Natural killer cell treated with Interleukin-12 subunit alpha and Interleukin-12 subunit beta and Interleukin-15 and Interleukin-18, amount 100 ng/mL, for 72 hours (primary cell): ENCODE data around the gene FAM120A. TPM values are rescaled to one million over a fixed set of nuclear protein-coding genes. Genes with fewer than 3 reads are reported as not detected.
A peak's percentile ranks its signal among the peaks of the same experiment; 100 is the strongest.
"Not testable (repeated sequence)": the region's sequence is repeated elsewhere in the genome, so short reads cannot be mapped to it uniquely, and the experiment has no call there.

ENCODE experiments used
- ATAC-seq, 2 donors: fragments of 150-1000 bp; cut with Tn5 transposase in 1 of 2; sonication (Bioruptor Pico), chemical (Tn5 transposase) in 1 of 2; 2 replicates each; pipeline ENCODE4 v1.10.0; 2021
- DNase-seq: peaks from one replicate; pipeline ENCODE4 v3.0.0; 2022; ENCODE audit warnings: low spot score
- H3K27ac Mint-ChIP-seq, 2 donors: 1 replicate in 1 of 2; 2 replicates in 1 of 2; pipeline ENCODE4 v1.8.0; 2022; ENCODE audit warnings: mixed read lengths in 2 of 2, mild to moderate bottlenecking in 1 of 2, moderate library complexity in 1 of 2
- H3K27me3 Mint-ChIP-seq, 2 donors: 1 replicate in 1 of 2; 2 replicates in 1 of 2; pipeline ENCODE4 v1.8.0; 2022; ENCODE audit warnings: mixed read lengths in 2 of 2
- H3K36me3 Mint-ChIP-seq: one replicate; pipeline ENCODE4 v1.8.0; 2022; ENCODE audit warnings: mixed read lengths
- H3K4me1 Mint-ChIP-seq, 2 donors: 1 replicate in 1 of 2; 2 replicates in 1 of 2; pipeline ENCODE4 v1.8.0; 2022; ENCODE audit warnings: low read depth in 2 of 2, mixed read lengths in 2 of 2, mild to moderate bottlenecking in 1 of 2
- H3K4me3 Mint-ChIP-seq: one replicate; pipeline ENCODE4 v1.8.0; 2022; ENCODE audit warnings: mixed read lengths
- H3K9me3 Mint-ChIP-seq: 2 replicates; pipeline ENCODE4 v1.8.0; 2022; ENCODE audit warnings: mixed read lengths
- total RNA-seq, 2 donors: library from RNA; stranded (reverse); gene quantifications; one replicate each; pipeline ENCODE4 v1.2.3, GENCODE V29; 2022

The FAM120A gene
- total RNA-seq, 2 donors from 2014 or later, result 138 to 154 TPM

GRCh38 chr9:93492327-93492726, 40.8 kb downstream of the FAM120A start:
- no peaks in the 10 kb centered on the region for H3K27me3 Mint-ChIP-seq
- no peak for ATAC-seq

DNA sequence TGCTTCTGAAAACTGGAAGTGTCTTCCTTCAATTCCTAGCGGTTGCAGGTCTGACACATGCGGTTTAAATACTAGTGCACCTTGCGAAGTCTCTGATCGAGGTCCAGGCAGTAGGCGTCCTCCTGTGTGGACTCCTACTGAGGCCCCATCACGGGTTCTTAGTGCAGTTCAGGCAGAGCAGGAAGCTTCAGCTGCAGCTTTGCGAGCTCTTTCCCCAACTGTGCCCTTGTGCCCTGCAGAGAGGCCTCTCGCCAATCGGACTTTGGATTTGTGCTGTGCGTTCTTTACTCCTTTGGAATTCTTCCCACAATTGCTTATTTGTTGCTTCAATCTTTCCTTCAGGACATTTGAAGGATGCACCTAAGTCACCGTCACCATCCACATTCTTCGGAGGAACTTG, 42.5 kb downstream of the FAM120A start:
- no peaks in the 10 kb centered on the region for H3K9me3 Mint-ChIP-seq
- H3K27ac Mint-ChIP-seq, result no peak overlapping the region
- ATAC-seq (no peak), DNase-seq (no peak)
- H3K36me3 Mint-ChIP-seq, result peaks cover 11% of the 10 kb centered on the region
- H3K4me1 Mint-ChIP-seq, result peaks cover 25 to 33% of the 10 kb centered on the region in 2 donors
- no peak overlapping the region for H3K4me3 Mint-ChIP-seq
- no peaks in the 10 kb centered on the region for H3K27me3 Mint-ChIP-seq

More at GRCh38 chr9:93492327-93492726, 40.8 kb downstream of the FAM120A start:
- no peak for DNase-seq
- Mint-ChIP-seq H3K4me1 (peaks cover 38 to 41% of the 10 kb centered on the region in 2 donors), H3K9me3 (no peaks in the 10 kb centered on the region), H3K4me3 (no peak overlapping the region), H3K36me3 (peaks cover 19% of the 10 kb centered on the region), H3K27ac (peak overlapping the region in 1 of 2 donors; percentile 47)

GRCh38 chr9:93496285-93496684, 44.8 kb downstream of the FAM120A start:
- Mint-ChIP-seq H3K4me3 (no peak overlapping the region), H3K36me3 (peaks cover 22% of the 10 kb centered on the region), H3K9me3 (no peaks in the 10 kb centered on the region), H3K27ac (peak overlapping the region in 1 of 2 donors; percentile 10), H3K27me3 (no peaks in the 10 kb centered on the region), H3K4me1 (peaks cover 43 to 45% of the 10 kb centered on the region in 2 donors)
- no peak for ATAC-seq
- DNase-seq, result no peak

DNA sequence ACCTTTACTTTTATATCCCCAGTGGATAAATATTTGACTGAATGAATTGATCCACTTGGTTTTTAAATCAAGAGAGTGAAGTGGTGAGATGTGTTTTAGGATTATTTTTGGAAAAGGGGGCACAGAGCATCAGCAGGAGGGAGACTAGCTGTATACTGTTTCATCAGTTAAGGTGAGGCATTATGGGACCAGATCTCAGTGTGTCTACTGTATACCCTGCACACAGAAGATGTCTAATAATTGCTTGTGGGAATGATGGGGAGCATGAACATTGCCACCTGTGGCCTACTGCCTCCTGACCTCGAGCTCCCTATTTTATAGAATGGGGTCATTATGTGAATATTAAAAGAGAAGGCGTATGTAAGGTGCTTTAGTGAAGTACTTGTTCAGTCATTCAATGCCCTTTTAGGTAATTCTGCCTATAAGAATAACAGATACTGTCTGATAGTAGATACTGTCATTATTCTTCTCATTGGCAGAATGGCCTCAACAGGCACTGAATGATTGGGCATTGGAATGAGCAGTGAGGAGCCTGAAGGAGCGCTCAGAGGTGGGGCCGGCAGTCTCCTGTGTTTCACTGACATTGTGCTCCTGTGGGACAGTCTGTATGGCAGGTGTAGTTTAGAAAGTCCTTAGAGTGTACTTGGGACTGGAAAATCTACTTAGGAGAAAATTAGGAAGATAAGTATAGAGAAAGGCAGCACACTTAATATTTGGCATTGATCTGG, 49.2 kb downstream of the FAM120A start:
- no peak for ATAC-seq
- Mint-ChIP-seq H3K9me3 (no peaks in the 10 kb centered on the region), H3K27ac (peak overlapping the region; percentile 83 to 94), H3K27me3 (no peaks in the 10 kb centered on the region), H3K4me1 (peaks cover 49 to 60% of the 10 kb centered on the region in 2 donors), H3K4me3 (peak overlapping the region; percentile 88), H3K36me3 (peaks cover 35% of the 10 kb centered on the region)
- DNase-seq, result no peak

GRCh38 chr9:93501406-93501805, 49.9 kb downstream of the FAM120A start:
- Mint-ChIP-seq H3K36me3 (peaks cover 38% of the 10 kb centered on the region), H3K27me3 (no peaks in the 10 kb centered on the region), H3K4me1 (peaks cover 51 to 58% of the 10 kb centered on the region in 2 donors), H3K9me3 (no peaks in the 10 kb centered on the region), H3K4me3 (peak overlapping the region; percentile 88), H3K27ac (peak overlapping the region; percentile 83 to 94)
- ATAC-seq (no peak), DNase-seq (no peak)

GRCh38 chr9:93503381-93503780, 51.9 kb downstream of the FAM120A start:
- peaks cover 67 to 68% of the 10 kb centered on the region in 2 donors for H3K4me1 Mint-ChIP-seq
- H3K36me3 Mint-ChIP-seq, result peaks cover 37% of the 10 kb centered on the region
- H3K9me3 Mint-ChIP-seq, result no peaks in the 10 kb centered on the region
- no peak for ATAC-seq
- no peaks in the 10 kb centered on the region for H3K27me3 Mint-ChIP-seq
- DNase-seq, result no peak
- peak overlapping the region; percentile 88 to 99 for H3K27ac Mint-ChIP-seq
- H3K4me3 Mint-ChIP-seq, result peak overlapping the region; percentile 56

GRCh38 chr9:93505541-93506132, 54.2 kb downstream of the FAM120A start:
- ATAC-seq, result no peak
- Mint-ChIP-seq H3K27me3 (no peaks in the 10 kb centered on the region), H3K36me3 (peaks cover 27% of the 10 kb centered on the region), H3K9me3 (no peaks in the 10 kb centered on the region), H3K4me1 (peaks cover 70 to 71% of the 10 kb centered on the region in 2 donors), H3K4me3 (peak overlapping the region; percentile 40), H3K27ac (peak overlapping the region; percentile 88 to 99)
- DNase-seq, result no peak

- DNase-seq (no peak), ATAC-seq (no peak)
- Mint-ChIP-seq H3K9me3 (no peaks in the 10 kb centered on the region), H3K27me3 (no peaks in the 10 kb centered on the region), H3K27ac (peak overlapping the region; percentile 37 to 58), H3K36me3 (peaks cover 17% of the 10 kb centered on the region), H3K4me1 (peaks cover 78 to 79% of the 10 kb centered on the region in 2 donors), H3K4me3 (no peak overlapping the region)
Observed at GRCh38 chr9:93507768-93508167, 56.3 kb downstream of the FAM120A start.

GRCh38 chr9:93508207-93508606, 56.7 kb downstream of the FAM120A start:
- Mint-ChIP-seq H3K4me3 (no peak overlapping the region), H3K27me3 (no peaks in the 10 kb centered on the region), H3K9me3 (no peaks in the 10 kb centered on the region), H3K36me3 (peaks cover 17% of the 10 kb centered on the region), H3K27ac (peak overlapping the region; percentile 37 to 58), H3K4me1 (peaks cover 79% of the 10 kb centered on the region in 2 donors)
- ATAC-seq, result no peak
- DNase-seq, result no peak

DNA sequence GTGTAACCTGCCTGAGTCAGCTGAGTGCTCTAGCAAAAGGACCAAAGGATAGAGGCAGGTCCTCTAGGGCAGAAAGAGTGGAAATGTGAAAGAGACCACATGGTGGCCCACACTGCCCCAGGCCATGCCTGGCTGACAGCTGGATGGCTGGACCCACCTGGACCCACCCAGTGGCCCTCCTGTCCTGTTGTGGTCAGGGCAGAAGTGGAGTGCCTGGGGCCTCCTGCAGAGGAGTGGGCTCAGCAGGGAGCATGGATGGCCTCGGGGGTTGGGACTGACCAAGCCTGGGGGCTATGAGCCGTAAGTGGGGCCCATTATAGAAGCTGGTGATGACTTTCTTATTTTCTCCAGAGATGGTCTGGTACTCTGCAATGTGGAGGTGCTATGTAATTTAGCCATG, 57.6 kb downstream of the FAM120A start:
- Mint-ChIP-seq H3K4me3 (no peak overlapping the region), H3K9me3 (no peaks in the 10 kb centered on the region), H3K36me3 (peaks cover 13% of the 10 kb centered on the region), H3K4me1 (peaks cover 77 to 82% of the 10 kb centered on the region in 2 donors), H3K27ac (peak overlapping the region; percentile 37 to 58), H3K27me3 (no peaks in the 10 kb centered on the region)
- DNase-seq (no peak), ATAC-seq (no peak)

DNA sequence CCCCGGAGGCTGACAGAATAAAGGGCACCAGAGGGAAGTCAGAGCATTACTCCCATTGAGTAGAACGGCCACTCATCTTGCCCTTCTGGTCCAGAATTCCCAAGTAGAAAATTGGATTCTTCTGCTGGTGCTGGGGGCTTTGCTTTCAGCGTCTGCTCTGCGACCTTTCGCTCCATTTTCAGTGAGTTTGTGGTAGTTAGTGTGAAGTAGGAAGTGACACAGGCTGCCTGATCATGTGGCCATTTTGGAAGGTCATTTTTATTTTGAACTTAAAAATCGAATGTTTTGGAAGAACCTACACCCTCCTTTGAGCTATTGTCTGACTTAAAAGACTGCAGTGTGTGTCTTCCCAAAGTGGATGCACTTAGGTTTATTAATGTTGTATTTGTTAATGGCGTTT, 58.6 kb downstream of the FAM120A start:
- no peak for DNase-seq
- H3K36me3 Mint-ChIP-seq, result peaks cover 13% of the 10 kb centered on the region
- no peaks in the 10 kb centered on the region for H3K27me3 Mint-ChIP-seq
- no peaks in the 10 kb centered on the region for H3K9me3 Mint-ChIP-seq
- peaks cover 69 to 72% of the 10 kb centered on the region in 2 donors for H3K4me1 Mint-ChIP-seq
- no peak for ATAC-seq
- peak overlapping the region; percentile 56 for H3K4me3 Mint-ChIP-seq
- peak overlapping the region; percentile 72 to 91 for H3K27ac Mint-ChIP-seq

DNA sequence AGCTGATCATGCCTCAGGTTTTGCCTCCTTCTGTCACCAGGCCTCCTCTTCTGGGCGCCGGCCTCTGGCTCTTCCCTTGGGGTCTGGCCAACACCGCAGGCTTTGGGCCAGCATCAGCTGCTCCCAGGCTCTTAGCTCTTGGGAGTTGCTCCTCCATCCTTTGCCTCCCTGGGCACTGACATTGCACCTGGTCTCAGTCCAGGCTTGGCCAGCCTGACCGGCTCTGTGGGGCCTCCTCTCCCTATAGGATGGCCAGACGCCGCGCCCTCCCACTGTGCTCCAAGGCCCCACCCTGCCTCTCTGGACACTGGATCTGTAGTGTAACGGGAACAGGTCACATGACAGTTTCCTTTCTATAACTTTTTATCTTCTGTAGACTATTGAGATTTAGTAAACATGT, 59.7 kb downstream of the FAM120A start:
- not testable (repeated sequence) for H3K9me3 Mint-ChIP-seq, ATAC-seq, H3K27me3 Mint-ChIP-seq, DNase-seq, H3K36me3 Mint-ChIP-seq
- Mint-ChIP-seq H3K27ac (peak overlapping the region; percentile 72 to 91), H3K4me3 (peak overlapping the region; percentile 46), H3K4me1 (peaks cover 59 to 60% of the 10 kb centered on the region in 2 donors)

- DNase-seq, H3K27me3 Mint-ChIP-seq, H3K9me3 Mint-ChIP-seq, H3K36me3 Mint-ChIP-seq: not testable (repeated sequence)
- H3K4me1 Mint-ChIP-seq, result peaks cover 51 to 54% of the 10 kb centered on the region in 2 donors
- H3K27ac Mint-ChIP-seq, result peak overlapping the region; percentile 72 to 91
- peak; percentile 75 to 80 for ATAC-seq
- H3K4me3 Mint-ChIP-seq, result peak overlapping the region; percentile 46
Observed at GRCh38 chr9:93512170-93512812, 60.8 kb downstream of the FAM120A start.

DNA sequence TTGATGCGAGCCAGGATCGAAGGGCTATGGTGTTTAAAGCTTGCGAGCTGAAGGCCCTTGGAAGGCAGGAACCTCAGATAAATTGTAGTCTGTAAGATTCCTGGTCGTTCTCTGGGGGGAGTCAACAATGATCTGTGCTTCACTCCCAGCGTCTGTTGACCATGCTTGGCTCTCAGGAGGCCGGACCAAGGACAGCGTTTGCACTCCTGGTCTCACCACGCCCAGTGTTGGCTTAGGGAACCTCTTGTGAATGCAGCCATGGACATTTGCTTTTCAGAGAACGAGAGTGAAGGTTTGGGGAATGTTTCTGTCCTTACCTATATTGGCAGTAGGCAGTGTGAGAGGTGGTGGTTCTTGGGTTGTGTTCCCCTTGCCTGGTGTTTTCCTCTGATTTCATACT, 62.1 kb downstream of the FAM120A start:
- no peaks in the 10 kb centered on the region for H3K36me3 Mint-ChIP-seq

More for the DNA sequence above, 62.1 kb downstream of the FAM120A start:
- DNase-seq, result no peak
- Mint-ChIP-seq H3K4me1 (peaks cover 48 to 49% of the 10 kb centered on the region in 2 donors), H3K27ac (peak overlapping the region in 1 of 2 donors; percentile 35), H3K4me3 (no peak overlapping the region), H3K9me3 (no peaks in the 10 kb centered on the region), H3K27me3 (no peaks in the 10 kb centered on the region)
- ATAC-seq, result no peak
